ENCODE data around the gene MYO10. TPM values are rescaled to one million over a fixed set of nuclear protein-coding genes. Genes with fewer than 3 reads are reported as not detected.
A peak's percentile ranks its signal among the peaks of the same experiment; 100 is the strongest.

MYO10 gene
- total RNA-seq, 1 donor from 2014 or later, result 23.1 TPM

- peaks cover 4% of the 10 kb centered on the region for H3K36me3 Mint-ChIP-seq (ENCODE audit: unreplicated experiment)
- peaks cover 5% of the 10 kb centered on the region for H3K9me3 Mint-ChIP-seq (ENCODE audit: unreplicated experiment)
- peak; percentile 39 for TF ChIP-seq CTCF (IDR thresholded peaks at IDR 0.05; ENCODE audit: partially characterized antibody, unreplicated experiment)
- H3K27me3 Mint-ChIP-seq (ENCODE audit: unreplicated experiment), result peaks cover 4% of the 10 kb centered on the region
- no peak overlapping the region for H3K4me3 Mint-ChIP-seq (ENCODE audit: unreplicated experiment)
- no peak for DNase-seq
- peaks cover 15% of the 10 kb centered on the region for H3K4me1 Mint-ChIP-seq (ENCODE audit: low read depth, unreplicated experiment)
- H3K27ac Mint-ChIP-seq (ENCODE audit: unreplicated experiment), result no peak overlapping the region
Observed at GRCh38 chr5:16666883-16667398, 269.1 kb downstream of the MYO10 start.

GRCh38 chr5:16666130-16666882 is 269.8 kb downstream of the MYO10 start:
- TF ChIP-seq CTCF (IDR thresholded peaks at IDR 0.05; ENCODE audit: partially characterized antibody, unreplicated experiment), result no peak
- no peak for DNase-seq
- Mint-ChIP-seq H3K27me3 (ENCODE audit: unreplicated experiment) (peaks cover 4% of the 10 kb centered on the region), H3K9me3 (ENCODE audit: unreplicated experiment) (peaks cover 5% of the 10 kb centered on the region), H3K27ac (ENCODE audit: unreplicated experiment) (peak overlapping the region; percentile 34), H3K36me3 (ENCODE audit: unreplicated experiment) (peaks cover 4% of the 10 kb centered on the region), H3K4me1 (ENCODE audit: low read depth, unreplicated experiment) (peaks cover 15% of the 10 kb centered on the region), H3K4me3 (ENCODE audit: unreplicated experiment) (peak overlapping the region; percentile 46)

GRCh38 chr5:16665601-16666000 is 270.5 kb downstream of the MYO10 start:
- no peak overlapping the region for H3K4me3 Mint-ChIP-seq (ENCODE audit: unreplicated experiment)
- H3K36me3 Mint-ChIP-seq (ENCODE audit: unreplicated experiment), result no peaks in the 10 kb centered on the region
- no peak for DNase-seq
- no peak overlapping the region for H3K27ac Mint-ChIP-seq (ENCODE audit: unreplicated experiment)
- TF ChIP-seq CTCF (IDR thresholded peaks at IDR 0.05; ENCODE audit: partially characterized antibody, unreplicated experiment), result no peak
- H3K27me3 Mint-ChIP-seq (ENCODE audit: unreplicated experiment), result peaks cover 2% of the 10 kb centered on the region
- H3K4me1 Mint-ChIP-seq (ENCODE audit: low read depth, unreplicated experiment), result peaks cover 15% of the 10 kb centered on the region
- H3K9me3 Mint-ChIP-seq (ENCODE audit: unreplicated experiment), result peaks cover 5% of the 10 kb centered on the region

GRCh38 chr5:16664368-16664767 is 271.7 kb downstream of the MYO10 start:
- peaks cover 2% of the 10 kb centered on the region for H3K27me3 Mint-ChIP-seq (ENCODE audit: unreplicated experiment)
- H3K9me3 Mint-ChIP-seq (ENCODE audit: unreplicated experiment), result peaks cover 2% of the 10 kb centered on the region
- peaks cover 15% of the 10 kb centered on the region for H3K4me1 Mint-ChIP-seq (ENCODE audit: low read depth, unreplicated experiment)
- no peak overlapping the region for H3K4me3 Mint-ChIP-seq (ENCODE audit: unreplicated experiment)
- no peak overlapping the region for H3K27ac Mint-ChIP-seq (ENCODE audit: unreplicated experiment)
- H3K36me3 Mint-ChIP-seq (ENCODE audit: unreplicated experiment), result no peaks in the 10 kb centered on the region
- no peak for DNase-seq
- TF ChIP-seq CTCF (IDR thresholded peaks at IDR 0.05; ENCODE audit: partially characterized antibody, unreplicated experiment), result no peak

GRCh38 chr5:16663840-16664239 is 272.2 kb downstream of the MYO10 start:
- Mint-ChIP-seq H3K36me3 (ENCODE audit: unreplicated experiment) (no peaks in the 10 kb centered on the region), H3K9me3 (ENCODE audit: unreplicated experiment) (peaks cover 2% of the 10 kb centered on the region), H3K27me3 (ENCODE audit: unreplicated experiment) (peaks cover 2% of the 10 kb centered on the region), H3K4me3 (ENCODE audit: unreplicated experiment) (no peak overlapping the region), H3K27ac (ENCODE audit: unreplicated experiment) (peak overlapping the region; percentile 75), H3K4me1 (ENCODE audit: low read depth, unreplicated experiment) (peaks cover 15% of the 10 kb centered on the region)
- no peak for DNase-seq
- TF ChIP-seq CTCF (IDR thresholded peaks at IDR 0.05; ENCODE audit: partially characterized antibody, unreplicated experiment), result no peak

Data from glutamatergic neuron (in vitro differentiated cells).